Superior temporal gyrus (tissue), 1 donor: ENCODE results near the gene FAM187B.
"Not testable (repeated sequence)": the region's sequence is repeated elsewhere in the genome, so short reads cannot be mapped to it uniquely, and the experiment has no call there.

Experiments
- DNase-seq: peaks from one replicate; pipeline ENCODE4 v3.0.0-alpha.2; 2016; ENCODE audit errors: extremely low spot score

FAM187B gene

GRCh38 chr19:35213663-35214632 lies 14.6 kb downstream of the FAM187B start:
- no peak for DNase-seq

GRCh38 chr19:35212241-35212640 lies 16.3 kb downstream of the FAM187B start:
- DNase-seq, result no peak

GRCh38 chr19:35211545-35212230 lies 16.9 kb downstream of the FAM187B start:
- DNase-seq, result no peak

GRCh38 chr19:35209646-35210045 lies 18.9 kb downstream of the FAM187B start:
- DNase-seq, result no peak

GRCh38 chr19:35208121-35208520 lies 20.4 kb downstream of the FAM187B start:
- no peak for DNase-seq

GRCh38 chr19:35207391-35207871 lies 21.1 kb downstream of the FAM187B start:
- DNase-seq, result no peak

- DNase-seq, result no peak
These were observed 21.7 kb downstream of the FAM187B start for GRCh38 chr19:35206855-35207254.

- no peak for DNase-seq
These were observed 22.2 kb downstream of the FAM187B start for GRCh38 chr19:35206379-35206778.

- no peak for DNase-seq
These were observed 22.7 kb downstream of the FAM187B start for GRCh38 chr19:35205733-35206323.

- no peak for DNase-seq
These were observed 23.5 kb downstream of the FAM187B start for GRCh38 chr19:35204799-35205732.

GRCh38 chr19:35202722-35203688 lies 25.5 kb downstream of the FAM187B start:
- DNase-seq, result no peak

GRCh38 chr19:35199481-35199880 lies 29.1 kb downstream of the FAM187B start:
- no peak for DNase-seq

- not testable (repeated sequence) for DNase-seq
These were observed 31.7 kb downstream of the FAM187B start for GRCh38 chr19:35196861-35197260.

GRCh38 chr19:35195830-35196229 lies 32.7 kb downstream of the FAM187B start:
- DNase-seq, result no peak

GRCh38 chr19:35194012-35194984 lies 34.2 kb downstream of the FAM187B start:
- no peak for DNase-seq

GRCh38 chr19:35184884-35185283 lies 43.7 kb downstream of the FAM187B start:
- no peak for DNase-seq

GRCh38 chr19:35184267-35184666 lies 44.3 kb downstream of the FAM187B start:
- no peak for DNase-seq

- no peak for DNase-seq
These were observed 47.2 kb downstream of the FAM187B start for GRCh38 chr19:35181387-35181786.

GRCh38 chr19:35179830-35180229 lies 48.7 kb downstream of the FAM187B start:
- DNase-seq, result no peak
